GM12878 (cell line): ENCODE results near the gene CCDC12. TPM values are rescaled to one million over a fixed set of nuclear protein-coding genes. Genes with fewer than 3 reads are reported as not detected.

Experiments
- ATAC-seq: fragments of 200-7000 bp; cut with Tn5 transposase; 3 replicates; pipeline ENCODE4 v1.9.1; 2020; ENCODE audit warnings: mild to moderate bottlenecking, moderate library complexity
- BruUV-seq: library from RNA; stranded (reverse); fragments of 400-500 nt; replicated peaks from 2 replicates; lab custom pipeline; 2021; lab: Mats Ljungman, UMichigan
- CTCF ChIA-PET: fragments of 300-600 bp; sonication (Branson Sonifier 250); formaldehyde crosslinking; extraction: SDS; loops from one replicate; lab custom pipeline; 2021; ENCODE audit warnings: inconsistent platforms; lab: Yijun Ruan, JAX
- POLR2A ChIA-PET: fragments of 350-600 bp; formaldehyde crosslinking; extraction: SDS; loops from one replicate; lab custom pipeline; 2021; ENCODE audit warnings: inconsistent platforms; lab: Charles Lee
- RAD21 ChIA-PET: fragments of 300-600 bp; sonication (Branson Sonifier 250); formaldehyde crosslinking; loops from one replicate; lab custom pipeline; 2023; ENCODE audit warnings: antibody characterized with exemption; ENCODE audit not compliant: unreplicated experiment; lab: Charles Lee
- SMC1A ChIA-PET: fragments of 300-600 bp; sonication (Branson Sonifier 250); formaldehyde crosslinking; loops from one replicate; lab custom pipeline; 2023; ENCODE audit not compliant: unreplicated experiment, uncharacterized antibody; lab: Charles Lee
- DNase-seq: peaks from one replicate; pipeline ENCODE4 v3.0.0-alpha.2; 2011; ENCODE audit warnings: low read depth, low spot score
- FAIRE-seq: peaks from 3 replicates; lab custom pipeline; 2011; peaks lifted over from hg19 to GRCh38; lab: Jason Lieb, UNC
- H2AFZ ChIP-seq: 2 replicates; pipeline ENCODE4 v1.6.0; 2011; ENCODE audit warnings: low read depth, low read length, control low read depth; ENCODE audit not compliant: control insufficient read depth
- H3K27ac ChIP-seq: 2 replicates; pipeline ENCODE4 v1.5.1; 2011; ENCODE audit warnings: control low read depth; ENCODE audit not compliant: control insufficient read depth, insufficient read depth
- H3K27me3 ChIP-seq, 2 experiments: replicated peaks in 1 of 2; 2 replicates each; pipeline versions ENCODE4 v1.6.0 to v1.6.1; 2011; ENCODE audit warnings: low read length in 1 of 2; ENCODE audit not compliant: control insufficient read depth in 2 of 2, insufficient read depth in 2 of 2
- H3K36me3 ChIP-seq, 2 experiments: 2 replicates each; pipeline ENCODE4 v1.5.1; 2011; ENCODE audit warnings: low read length in 1 of 2; ENCODE audit not compliant: control insufficient read depth in 2 of 2, insufficient read depth in 2 of 2
- H3K4me1 ChIP-seq: 2 replicates; pipeline ENCODE4 v1.6.1; 2011; ENCODE audit warnings: mild to moderate bottlenecking, low read length, moderate library complexity, mixed read lengths; ENCODE audit not compliant: control insufficient read depth, insufficient read depth
- H3K4me2 ChIP-seq: 2 replicates; pipeline ENCODE4 v1.6.0; 2011; ENCODE audit warnings: control low read depth; ENCODE audit not compliant: control insufficient read depth, insufficient read depth
- H3K4me3 ChIP-seq: fragments of 200-600 bp; sonication (generic); 2 replicates; pipeline ENCODE4 v1.5.1; 2016
- H3K79me2 ChIP-seq: 2 replicates; pipeline ENCODE4 v1.6.0; 2011; ENCODE audit warnings: low read length; ENCODE audit not compliant: control insufficient read depth, insufficient read depth
- H3K9ac ChIP-seq: 2 replicates; pipeline ENCODE4 v1.8.0; 2011; ENCODE audit warnings: low read length, control low read depth, mixed read lengths; ENCODE audit not compliant: control insufficient read depth, insufficient read depth
- H3K9me3 ChIP-seq: replicated peaks from 3 replicates; pipeline ENCODE4 v1.5.1; 2011; ENCODE audit warnings: mild to moderate bottlenecking, low read length; ENCODE audit not compliant: control insufficient read depth, insufficient read depth
- H4K20me1 ChIP-seq: 2 replicates; pipeline ENCODE4 v1.6.0; 2011; ENCODE audit not compliant: control insufficient read depth, insufficient read depth
- ATF7 ChIP-seq: fragments of 450-650 bp; IDR thresholded peaks from 2 replicates; pipeline ENCODE4 v1.6.1; 2016; ENCODE audit warnings: low read depth, mild to moderate bottlenecking
- BCL3 ChIP-seq: IDR thresholded peaks from 2 replicates; pipeline ENCODE4 v1.6.1; 2011; ENCODE audit warnings: borderline replicate concordance, low read depth, mild to moderate bottlenecking, moderate library complexity, low read length; ENCODE audit not compliant: insufficient read depth, poor library complexity, severe bottlenecking
- KAT2A ChIP-seq: conservative IDR thresholded peaks from 2 replicates; pipeline ENCODE4 v1.6.1; 2011; ENCODE audit warnings: low read depth, low read length; ENCODE audit not compliant: control insufficient read depth
- PAX5 ChIP-seq: IDR thresholded peaks from 2 replicates; pipeline ENCODE4 v1.6.1; 2011; ENCODE audit warnings: low read depth, low read length, borderline replicate concordance
- PML ChIP-seq: IDR thresholded peaks from 2 replicates; pipeline ENCODE4 v1.6.1; 2012; ENCODE audit warnings: low read length, inconsistent platforms
- POLR2AphosphoS2 ChIP-seq: IDR thresholded peaks from 2 replicates; pipeline ENCODE4 v1.6.1; 2011; ENCODE audit warnings: low read depth, mild to moderate bottlenecking, low read length, improper control_type of control experiment, moderate library complexity
- RELB ChIP-seq: fragments of 450-650 bp; IDR thresholded peaks from 2 replicates; pipeline ENCODE4 v1.6.1; 2017; ENCODE audit warnings: low read depth, mild to moderate bottlenecking, moderate library complexity
- RUNX3 ChIP-seq: IDR thresholded peaks from 2 replicates; pipeline ENCODE4 v1.6.1; 2012; ENCODE audit warnings: low read length, inconsistent platforms
- SIN3A ChIP-seq: IDR thresholded peaks from 2 replicates; pipeline ENCODE4 v1.6.1; 2012; ENCODE audit warnings: low read depth, low read length, improper control_type of control experiment
- ZNF592 ChIP-seq: fragments of 450-650 bp; IDR thresholded peaks from 2 replicates; pipeline ENCODE4 v1.6.1; 2017; ENCODE audit warnings: mild to moderate bottlenecking, moderate library complexity
- whole genome bisulfite sequencing: methylation state at CpG from one replicate; pipeline ENCODE4 v1.1.6; 2016; ENCODE audit warnings: low lambda C conversion rate; ENCODE audit not compliant: insufficient replicate concordance, insufficient coverage; ENCODE audit errors: missing lambda C conversion rate; 5-methylcytosine and 5-hydroxymethylcytosine counted together
- in situ Hi-C: fragments of 300-500 bp; cut with MboI; formaldehyde crosslinking; loops from 9 replicates; pipeline ENCODE4 v1.14.3; 2018; ENCODE audit warnings: mixed read lengths
- intact Hi-C: fragments of 100-400 bp; cut with micrococcal nuclease; formaldehyde crosslinking; loops from one replicate; pipeline ENCODE4 v1.14.2; 2022; ENCODE audit not compliant: unreplicated experiment
- polyA plus RNA-seq, 11 experiments: library from polyadenylated mRNA; depleted of rRNA in 4 of 11; unstranded in 6 of 11; stranded (reverse) in 5 of 11; fragments of >200 nt; fragmentation: Nextera tagmentation in 4 of 11; fragmentation: Illumina TruSeq in 1 of 11; extraction: Ambion mirVana in 4 of 11; extraction: Trizol in 1 of 11; gene quantifications; 1 replicate in 1 of 11; 2 replicates in 10 of 11; pipeline versions ENCODE4 v1.2.1 to v1.2.3, GENCODE V29; 2011 to 2016; ENCODE audit warnings: inconsistent platforms in 2 of 11, missing spikeins in 2 of 11, low read depth in 1 of 11
- total RNA-seq, 4 experiments: library from RNA; depleted of rRNA in 3 of 4; stranded (reverse); fragments of >200 nt in 3 of 4; fragmentation: Illumina TruSeq in 1 of 4; extraction: Trizol in 1 of 4; gene quantifications; 2 replicates each; pipeline versions ENCODE4 v1.2.1 to v1.2.3, GENCODE V29; 2013 to 2021
- TF ChIP-seq, protein P1 (sequence below): fragments of 450-650 bp; IDR thresholded peaks from 2 replicates; pipeline ENCODE4 v1.6.1; 2017; ENCODE audit warnings: antibody characterized with exemption, mild to moderate bottlenecking, moderate library complexity

Gene CCDC12
- total and polyA plus RNA-seq, 10 of the 15 experiments (the other 5 are each of a cell fraction or from before 2014, with no cell fraction given) = 9.2 to 91.4 (median 61.3) TPM

GRCh38 chr3:46903341-46904302 lies 72.9 kb downstream of the CCDC12 start:
- H3K79me2 ChIP-seq = no peaks in the 10 kb centered on the region
- ChIA-PET SMC1A (interaction anchor here (0.5 kb wide), 1 partner anchor 9 kb away, joined by 3 read pairs; no protein-coding TSS in a partner anchor), RAD21 (no interaction called here), CTCF (no interaction called here), POLR2A (no interaction called here)
- in situ Hi-C loops = no loop called here
- DNase-seq = no peak
- FAIRE-seq = no peak
- no peaks in the 10 kb centered on the region for H3K27me3 ChIP-seq
- H3K36me3 ChIP-seq = no peaks in the 10 kb centered on the region
- TF ChIP-seq BCL3 = no peak
- TF ChIP-seq POLR2AphosphoS2 = no peak
- TF ChIP-seq ZNF592 = no peak
- no peak for TF ChIP-seq PAX5
- TF ChIP-seq ATF7 = no peak
- TF ChIP-seq RUNX3 = no peak
- TF ChIP-seq SIN3A = no peak
- no peak for TF ChIP-seq PML
- TF ChIP-seq RELB = no peak
- TF ChIP-seq, protein P1, sequence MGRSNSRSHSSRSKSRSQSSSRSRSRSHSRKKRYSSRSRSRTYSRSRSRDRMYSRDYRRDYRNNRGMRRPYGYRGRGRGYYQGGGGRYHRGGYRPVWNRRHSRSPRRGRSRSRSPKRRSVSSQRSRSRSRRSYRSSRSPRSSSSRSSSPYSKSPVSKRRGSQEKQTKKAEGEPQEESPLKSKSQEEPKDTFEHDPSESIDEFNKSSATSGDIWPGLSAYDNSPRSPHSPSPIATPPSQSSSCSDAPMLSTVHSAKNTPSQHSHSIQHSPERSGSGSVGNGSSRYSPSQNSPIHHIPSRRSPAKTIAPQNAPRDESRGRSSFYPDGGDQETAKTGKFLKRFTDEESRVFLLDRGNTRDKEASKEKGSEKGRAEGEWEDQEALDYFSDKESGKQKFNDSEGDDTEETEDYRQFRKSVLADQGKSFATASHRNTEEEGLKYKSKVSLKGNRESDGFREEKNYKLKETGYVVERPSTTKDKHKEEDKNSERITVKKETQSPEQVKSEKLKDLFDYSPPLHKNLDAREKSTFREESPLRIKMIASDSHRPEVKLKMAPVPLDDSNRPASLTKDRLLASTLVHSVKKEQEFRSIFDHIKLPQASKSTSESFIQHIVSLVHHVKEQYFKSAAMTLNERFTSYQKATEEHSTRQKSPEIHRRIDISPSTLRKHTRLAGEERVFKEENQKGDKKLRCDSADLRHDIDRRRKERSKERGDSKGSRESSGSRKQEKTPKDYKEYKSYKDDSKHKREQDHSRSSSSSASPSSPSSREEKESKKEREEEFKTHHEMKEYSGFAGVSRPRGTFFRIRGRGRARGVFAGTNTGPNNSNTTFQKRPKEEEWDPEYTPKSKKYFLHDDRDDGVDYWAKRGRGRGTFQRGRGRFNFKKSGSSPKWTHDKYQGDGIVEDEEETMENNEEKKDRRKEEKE = no peak
- no peak for TF ChIP-seq KAT2A
- H3K9me3 ChIP-seq = no peaks in the 10 kb centered on the region
- no peak overlapping the region for H3K4me3 ChIP-seq
- H3K27ac ChIP-seq = no peak overlapping the region
- WGBS = 40% methylated on average over 21 of the region's 21 CpGs
- H3K9ac ChIP-seq = no peak overlapping the region
- H3K4me2 ChIP-seq = no peak overlapping the region
- intact Hi-C loops = no loop called here
- BruUV-seq = no TSS peak
- H3K4me1 ChIP-seq = no peaks in the 10 kb centered on the region
- no peak overlapping the region for H2AFZ ChIP-seq
- no peak for ATAC-seq
- H4K20me1 ChIP-seq = no peaks in the 10 kb centered on the region
